Measurements from ENCODE around the gene C6orf132. TPM values are rescaled to one million over a fixed set of nuclear protein-coding genes. Genes with fewer than 3 reads are reported as not detected.

The C6orf132 gene
- total RNA-seq, 1 donor from 2014 or later, result 22.9 TPM

GRCh38 chr6:42112351-42112750, 30.1 kb downstream of the C6orf132 start:
- Mint-ChIP-seq H3K4me1 (ENCODE audit: unreplicated experiment) (peaks cover 18% of the 10 kb centered on the region), H3K36me3 (peaks cover 4% of the 10 kb centered on the region)

GRCh38 chr6:42110683-42111082, 31.7 kb downstream of the C6orf132 start:
- no peaks in the 10 kb centered on the region for H3K27me3 Mint-ChIP-seq
- H3K27ac Mint-ChIP-seq, result no peak overlapping the region
- H3K4me3 Mint-ChIP-seq, result no peak overlapping the region
- DNase-seq (ENCODE audit: extremely low spot score, unreplicated experiment), result no peak
- no peaks in the 10 kb centered on the region for H3K9me3 Mint-ChIP-seq
- H3K4me1 Mint-ChIP-seq (ENCODE audit: unreplicated experiment), result peaks cover 14% of the 10 kb centered on the region
- TF ChIP-seq CTCF (conservative IDR thresholded peaks at IDR 0.05), result no peak
- H3K36me3 Mint-ChIP-seq, result no peaks in the 10 kb centered on the region

More at GRCh38 chr6:42112351-42112750, 30.1 kb downstream of the C6orf132 start:
- TF ChIP-seq CTCF (conservative IDR thresholded peaks at IDR 0.05), result no peak
- no peak overlapping the region for H3K27ac Mint-ChIP-seq
- H3K27me3 Mint-ChIP-seq, result no peaks in the 10 kb centered on the region
- no peak for DNase-seq (ENCODE audit: extremely low spot score, unreplicated experiment)
- H3K9me3 Mint-ChIP-seq, result no peaks in the 10 kb centered on the region
- no peak overlapping the region for H3K4me3 Mint-ChIP-seq

GRCh38 chr6:42108071-42108470, 34.3 kb downstream of the C6orf132 start:
- Mint-ChIP-seq H3K4me3 (no peak overlapping the region), H3K27ac (no peak overlapping the region), H3K27me3 (peaks cover 6% of the 10 kb centered on the region), H3K9me3 (no peaks in the 10 kb centered on the region), H3K4me1 (ENCODE audit: unreplicated experiment) (peaks cover 5% of the 10 kb centered on the region), H3K36me3 (peaks cover 5% of the 10 kb centered on the region)
- no peak for TF ChIP-seq CTCF (conservative IDR thresholded peaks at IDR 0.05)
- DNase-seq (ENCODE audit: extremely low spot score, unreplicated experiment), result no peak

- peaks cover 6% of the 10 kb centered on the region for H3K27me3 Mint-ChIP-seq
- H3K27ac Mint-ChIP-seq, result no peak overlapping the region
- TF ChIP-seq CTCF (conservative IDR thresholded peaks at IDR 0.05), result no peak
- H3K4me3 Mint-ChIP-seq, result no peak overlapping the region
- no peak for DNase-seq (ENCODE audit: extremely low spot score, unreplicated experiment)
- peaks cover 6% of the 10 kb centered on the region for H3K36me3 Mint-ChIP-seq
- H3K9me3 Mint-ChIP-seq, result no peaks in the 10 kb centered on the region
- peaks cover 10% of the 10 kb centered on the region for H3K4me1 Mint-ChIP-seq (ENCODE audit: unreplicated experiment)
Measured at GRCh38 chr6:42106112-42107023, 36.1 kb downstream of the C6orf132 start.

GRCh38 chr6:42105709-42106108, 36.7 kb downstream of the C6orf132 start:
- DNase-seq (ENCODE audit: extremely low spot score, unreplicated experiment), result no peak
- peaks cover 14% of the 10 kb centered on the region for H3K4me1 Mint-ChIP-seq (ENCODE audit: unreplicated experiment)
- H3K27ac Mint-ChIP-seq, result no peak overlapping the region
- H3K27me3 Mint-ChIP-seq, result peaks cover 6% of the 10 kb centered on the region
- H3K9me3 Mint-ChIP-seq, result no peaks in the 10 kb centered on the region
- no peak for TF ChIP-seq CTCF (conservative IDR thresholded peaks at IDR 0.05)
- no peak overlapping the region for H3K4me3 Mint-ChIP-seq
- peaks cover 6% of the 10 kb centered on the region for H3K36me3 Mint-ChIP-seq

All from type B pancreatic cell (in vitro differentiated cells).